Measurements from ENCODE around the gene UBE2O. TPM values are rescaled to one million over a fixed set of nuclear protein-coding genes. Genes with fewer than 3 reads are reported as not detected.

UBE2O gene
- total RNA-seq, 3 donors from 2014 or later = 43.2 to 45.1 (median 45.0) TPM

GRCh38 chr17:76475302-76475701, 22.4 kb upstream of the UBE2O start:
- H3K36me3 Mint-ChIP-seq (ENCODE audit: insufficient read depth) = peaks cover 17% of the 10 kb centered on the region
- DNase-seq (no peak), ATAC-seq (no peak)
- no peak overlapping the region for H3K4me3 Mint-ChIP-seq
- no peaks in the 10 kb centered on the region for H3K9me3 Mint-ChIP-seq
- H3K27me3 Mint-ChIP-seq (ENCODE audit: low read depth) = no peaks in the 10 kb centered on the region
- no peaks in the 10 kb centered on the region for H3K4me1 Mint-ChIP-seq (ENCODE audit: low read depth)

GRCh38 chr17:76474894-76475293, 21.9 kb upstream of the UBE2O start:
- Mint-ChIP-seq H3K4me1 (ENCODE audit: low read depth) (no peaks in the 10 kb centered on the region), H3K9me3 (no peaks in the 10 kb centered on the region), H3K4me3 (no peak overlapping the region), H3K27me3 (ENCODE audit: low read depth) (no peaks in the 10 kb centered on the region), H3K36me3 (ENCODE audit: insufficient read depth) (peaks cover 17% of the 10 kb centered on the region)
- DNase-seq (no peak), ATAC-seq (no peak)

GRCh38 chr17:76474238-76474637, 21.3 kb upstream of the UBE2O start:
- H3K4me3 Mint-ChIP-seq = no peak overlapping the region
- H3K36me3 Mint-ChIP-seq (ENCODE audit: insufficient read depth) = peaks cover 17% of the 10 kb centered on the region
- no peaks in the 10 kb centered on the region for H3K9me3 Mint-ChIP-seq
- no peak for DNase-seq
- no peaks in the 10 kb centered on the region for H3K27me3 Mint-ChIP-seq (ENCODE audit: low read depth)
- ATAC-seq = no peak
- no peaks in the 10 kb centered on the region for H3K4me1 Mint-ChIP-seq (ENCODE audit: low read depth)

GRCh38 chr17:76473541-76473985, 20.6 kb upstream of the UBE2O start:
- ATAC-seq = peak in 1 of 2 donors; percentile 50
- Mint-ChIP-seq H3K9me3 (no peaks in the 10 kb centered on the region), H3K4me1 (ENCODE audit: low read depth) (no peaks in the 10 kb centered on the region), H3K36me3 (ENCODE audit: insufficient read depth) (peaks cover 17% of the 10 kb centered on the region), H3K4me3 (no peak overlapping the region), H3K27me3 (ENCODE audit: low read depth) (no peaks in the 10 kb centered on the region)
- DNase-seq = no peak

- Mint-ChIP-seq H3K4me1 (ENCODE audit: low read depth) (no peaks in the 10 kb centered on the region), H3K27me3 (ENCODE audit: low read depth) (no peaks in the 10 kb centered on the region), H3K9me3 (no peaks in the 10 kb centered on the region), H3K36me3 (ENCODE audit: insufficient read depth) (peaks cover 12% of the 10 kb centered on the region), H3K4me3 (no peak overlapping the region)
- no peak for DNase-seq
- ATAC-seq = no peak
These were observed 19.8 kb upstream of the UBE2O start for GRCh38 chr17:76472726-76473125.

GRCh38 chr17:76472258-76472645, 19.3 kb upstream of the UBE2O start:
- Mint-ChIP-seq H3K27me3 (ENCODE audit: low read depth) (no peaks in the 10 kb centered on the region), H3K36me3 (ENCODE audit: insufficient read depth) (peaks cover 12% of the 10 kb centered on the region), H3K4me1 (ENCODE audit: low read depth) (no peaks in the 10 kb centered on the region), H3K9me3 (no peaks in the 10 kb centered on the region), H3K4me3 (no peak overlapping the region)
- ATAC-seq (no peak), DNase-seq (no peak)

- no peak for ATAC-seq
- Mint-ChIP-seq H3K4me1 (ENCODE audit: low read depth) (no peaks in the 10 kb centered on the region), H3K9me3 (no peaks in the 10 kb centered on the region), H3K36me3 (ENCODE audit: insufficient read depth) (peaks cover 12% of the 10 kb centered on the region), H3K27me3 (ENCODE audit: low read depth) (no peaks in the 10 kb centered on the region), H3K4me3 (no peak overlapping the region)
- DNase-seq = no peak
These were observed 18.7 kb upstream of the UBE2O start for GRCh38 chr17:76471498-76472257.

GRCh38 chr17:76469991-76470739, 17.2 kb upstream of the UBE2O start:
- no peak overlapping the region for H3K4me3 Mint-ChIP-seq
- H3K4me1 Mint-ChIP-seq (ENCODE audit: low read depth) = peaks cover 2% of the 10 kb centered on the region
- H3K9me3 Mint-ChIP-seq = no peaks in the 10 kb centered on the region

GRCh38 chr17:76469076-76469990, 16.4 kb upstream of the UBE2O start:
- Mint-ChIP-seq H3K36me3 (ENCODE audit: insufficient read depth) (peaks cover 5% of the 10 kb centered on the region), H3K27me3 (ENCODE audit: low read depth) (no peaks in the 10 kb centered on the region), H3K4me3 (no peak overlapping the region), H3K4me1 (ENCODE audit: low read depth) (peaks cover 2% of the 10 kb centered on the region), H3K9me3 (no peaks in the 10 kb centered on the region)
- DNase-seq (no peak), ATAC-seq (no peak)

More at GRCh38 chr17:76469991-76470739, 17.2 kb upstream of the UBE2O start:
- no peak for DNase-seq
- no peaks in the 10 kb centered on the region for H3K27me3 Mint-ChIP-seq (ENCODE audit: low read depth)
- ATAC-seq = no peak
- peaks cover 5% of the 10 kb centered on the region for H3K36me3 Mint-ChIP-seq (ENCODE audit: insufficient read depth)

GRCh38 chr17:76468634-76469010, 15.7 kb upstream of the UBE2O start:
- Mint-ChIP-seq H3K4me3 (no peak overlapping the region), H3K27me3 (ENCODE audit: low read depth) (no peaks in the 10 kb centered on the region), H3K9me3 (no peaks in the 10 kb centered on the region), H3K36me3 (ENCODE audit: insufficient read depth) (peaks cover 5% of the 10 kb centered on the region), H3K4me1 (ENCODE audit: low read depth) (peaks cover 2% of the 10 kb centered on the region)
- DNase-seq (no peak), ATAC-seq (no peak)

- Mint-ChIP-seq H3K27me3 (ENCODE audit: low read depth) (no peaks in the 10 kb centered on the region), H3K9me3 (no peaks in the 10 kb centered on the region), H3K4me1 (ENCODE audit: low read depth) (peaks cover 2% of the 10 kb centered on the region), H3K4me3 (no peak overlapping the region), H3K36me3 (ENCODE audit: insufficient read depth) (peaks cover 5% of the 10 kb centered on the region)
- ATAC-seq (no peak), DNase-seq (no peak)
These were observed 15.1 kb upstream of the UBE2O start for GRCh38 chr17:76467809-76468633.

GRCh38 chr17:76467366-76467765, 14.4 kb upstream of the UBE2O start, which contains the start of gene AANAT:
TSS of gene AANAT (plus strand) at chr17:76467603. CDS start at chr17:76468747, 1,144 bp downstream.
- peaks cover 2% of the 10 kb centered on the region for H3K4me1 Mint-ChIP-seq (ENCODE audit: low read depth)
- ATAC-seq = no peak
- no peaks in the 10 kb centered on the region for H3K27me3 Mint-ChIP-seq (ENCODE audit: low read depth)
- peaks cover 5% of the 10 kb centered on the region for H3K36me3 Mint-ChIP-seq (ENCODE audit: insufficient read depth)
- no peaks in the 10 kb centered on the region for H3K9me3 Mint-ChIP-seq
- DNase-seq = no peak
- no peak within 1 kb of the TSS for H3K4me3 Mint-ChIP-seq

- Mint-ChIP-seq H3K36me3 (ENCODE audit: insufficient read depth) (peaks cover 4% of the 10 kb centered on the region), H3K4me3 (no peak overlapping the region), H3K27me3 (ENCODE audit: low read depth) (no peaks in the 10 kb centered on the region), H3K9me3 (no peaks in the 10 kb centered on the region), H3K4me1 (ENCODE audit: low read depth) (peaks cover 2% of the 10 kb centered on the region)
- no peak for ATAC-seq
- no peak for DNase-seq
These were observed 13.8 kb upstream of the UBE2O start for GRCh38 chr17:76466775-76467130.

Data from activated T-cell treated with anti-CD3 and anti-CD28 coated beads, Interleukin-2, amount 50 U/mL, for 4 hours (primary cell).